Liver (tissue), 9 donors: ENCODE measurements around the gene SLC47A2. TPM values are rescaled to one million over a fixed set of nuclear protein-coding genes. Genes with fewer than 3 reads are reported as not detected.

Source experiments
- DNase-seq: peaks from one replicate; pipeline ENCODE4 v3.0.0-alpha.2; 2017; ENCODE audit warnings: low spot score
- H3K27ac ChIP-seq, 2 donors: one replicate each; pipeline ENCODE4 v1.7.0; 2013; ENCODE audit warnings: inconsistent platforms in 2 of 2, low read length in 2 of 2, control low read depth in 1 of 2, low read depth in 1 of 2, mild to moderate bottlenecking in 1 of 2
- H3K27me3 ChIP-seq, 4 donors: one replicate each; pipeline versions ENCODE4 v1.6.1 to v1.7.0; 2013; ENCODE audit warnings: low read length in 3 of 4, inconsistent platforms in 1 of 4, mild to moderate bottlenecking in 1 of 4, moderate library complexity in 1 of 4; ENCODE audit not compliant: control insufficient read depth in 4 of 4, insufficient read depth in 4 of 4
- H3K36me3 ChIP-seq, 4 donors: one replicate each; pipeline versions ENCODE4 v1.6.1 to v1.7.0; 2013; ENCODE audit warnings: low read length in 3 of 4, mild to moderate bottlenecking in 3 of 4, low read depth in 1 of 4, moderate library complexity in 1 of 4; ENCODE audit not compliant: control insufficient read depth in 4 of 4, insufficient read depth in 3 of 4
- H3K4me1 ChIP-seq, 4 donors: one replicate each; pipeline versions ENCODE4 v1.6.1 to v1.7.0; 2013; ENCODE audit warnings: low read length in 3 of 4, mild to moderate bottlenecking in 3 of 4, moderate library complexity in 1 of 4; ENCODE audit not compliant: control insufficient read depth in 4 of 4, insufficient read depth in 4 of 4
- H3K4me3 ChIP-seq, 3 donors: one replicate each; pipeline versions ENCODE4 v1.6.1 to v1.7.0; 2013; ENCODE audit warnings: low read length in 3 of 3, control low read depth in 1 of 3, low read depth in 1 of 3, mild to moderate bottlenecking in 1 of 3
- H3K9ac ChIP-seq, 2 donors: one replicate each; pipeline ENCODE4 v1.7.0; 2013; ENCODE audit warnings: low read length in 2 of 2, mild to moderate bottlenecking in 2 of 2, moderate library complexity in 2 of 2, control low read depth in 1 of 2, low read depth in 1 of 2
- H3K9me3 ChIP-seq, 4 donors: one replicate each; pipeline versions ENCODE4 v1.6.1 to v1.7.0; 2013; ENCODE audit warnings: low read length in 3 of 4; ENCODE audit not compliant: control insufficient read depth in 4 of 4
- CTCF ChIP-seq: fragments of 150-350 bp; IDR thresholded peaks from 2 replicates; pipeline ENCODE4 v1.5.1; 2017; ENCODE audit warnings: improper control_type of control experiment, low read depth, low read length; ENCODE audit not compliant: missing input control
- FOXA1 ChIP-seq: IDR thresholded peaks from 2 replicates; pipeline ENCODE4 v1.6.1; 2016; ENCODE audit warnings: antibody characterized with exemption
- GABPA ChIP-seq, 2 donors: IDR thresholded peaks in 1 of 2; conservative IDR thresholded peaks in 1 of 2; 2 replicates each; pipeline ENCODE4 v1.6.1; 2016; ENCODE audit warnings: antibody characterized with exemption in 2 of 2, mild to moderate bottlenecking in 1 of 2, moderate library complexity in 1 of 2
- HNF4A ChIP-seq, 2 donors: conservative IDR thresholded peaks; 2 replicates each; pipeline ENCODE4 v1.6.1; 2016; ENCODE audit warnings: antibody characterized with exemption in 2 of 2, mild to moderate bottlenecking in 2 of 2
- MAX ChIP-seq: IDR thresholded peaks from 2 replicates; pipeline ENCODE4 v1.6.1; 2016; ENCODE audit warnings: antibody characterized with exemption
- NR2F2 ChIP-seq: IDR thresholded peaks from 2 replicates; pipeline ENCODE4 v1.6.1; 2016; ENCODE audit warnings: antibody characterized with exemption
- RXRA ChIP-seq, 2 donors: IDR thresholded peaks; 2 replicates each; pipeline ENCODE4 v1.6.1; 2017 to 2018; ENCODE audit warnings: antibody characterized with exemption in 2 of 2, mild to moderate bottlenecking in 1 of 2
- SP1 ChIP-seq: IDR thresholded peaks from 2 replicates; pipeline ENCODE4 v1.6.1; 2018; ENCODE audit warnings: antibody characterized with exemption, mild to moderate bottlenecking
- TAF1 ChIP-seq: conservative IDR thresholded peaks from 2 replicates; pipeline ENCODE4 v1.6.1; 2016; ENCODE audit warnings: antibody characterized with exemption, mild to moderate bottlenecking
- YY1 ChIP-seq: IDR thresholded peaks from 2 replicates; pipeline ENCODE4 v1.6.1; 2016; ENCODE audit warnings: antibody characterized with exemption, mild to moderate bottlenecking
- ZBTB33 ChIP-seq: IDR thresholded peaks from 2 replicates; pipeline ENCODE4 v1.6.1; 2016; ENCODE audit warnings: antibody characterized with exemption
- WGBS: extraction: QIAGEN DNeasy Blood & Tissue Kit; methylation state at CpG from one replicate; pipeline ENCODE4 v1.1.7; 2013; 5-methylcytosine and 5-hydroxymethylcytosine counted together
- polyA plus RNA-seq, 2 donors: library from polyadenylated mRNA; stranded (reverse) in 1 of 2; unstranded in 1 of 2; fragments of 200-250 nt in 1 of 2; fragments of >200 nt in 1 of 2; fragmentation: Nextera tagmentation in 1 of 2; extraction: Ambion mirVana in 1 of 2; gene quantifications; one replicate each; pipeline versions ENCODE4 v1.2.1 to v1.2.3, GENCODE V29; 2013 to 2015
- total RNA-seq, 2 donors: library from RNA; depleted of rRNA; stranded (reverse); fragments of >200 nt; gene quantifications; one replicate each; pipeline ENCODE4 v1.2.3, GENCODE V29; 2014
- TF ChIP-seq, protein P1 (sequence below): IDR thresholded peaks from 2 replicates; pipeline ENCODE4 v1.6.1; 2016; ENCODE audit warnings: antibody characterized with exemption
- TF ChIP-seq, protein P2 (sequence below): IDR thresholded peaks from 2 replicates; pipeline ENCODE4 v1.6.1; 2016; ENCODE audit warnings: antibody characterized with exemption, mild to moderate bottlenecking
- donor health status: healthy.
- donor health status: healthy.
- donor health status: healthy.
- donor health status: healthy.
- donor health status: healthy.

SLC47A2 gene
- total and polyA plus RNA-seq, 4 donors, result 0.08 TPM; not detected in 3

DNA sequence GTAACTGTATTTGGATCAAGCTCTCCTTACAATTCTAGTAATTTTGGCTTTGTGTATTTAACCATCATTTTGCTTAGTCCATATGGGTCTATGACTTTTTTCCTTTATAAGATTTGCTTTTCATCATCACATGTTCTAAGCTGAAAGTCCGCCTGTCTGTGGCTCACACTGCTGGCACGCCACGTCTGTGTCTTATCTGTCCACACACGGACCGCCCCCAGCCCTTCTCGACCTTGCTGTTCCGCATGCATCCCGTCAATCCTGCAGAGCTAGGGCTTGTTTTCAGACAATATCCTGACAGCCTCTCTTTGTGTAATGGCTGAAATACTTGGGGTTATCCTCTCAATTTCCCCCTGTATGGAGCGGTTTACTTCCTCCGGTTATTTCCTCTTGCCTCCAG is 40.2 kb upstream of the SLC47A2 start:
- Histone ChIP-seq H3K4me3 (no peak overlapping the region), H3K27ac (no peak overlapping the region), H3K27me3 (no peaks in the 10 kb centered on the region), H3K9ac (no peak overlapping the region), H3K36me3 (no peaks in the 10 kb centered on the region), H3K4me1 (peaks cover 0 to 2% (median 0%) of the 10 kb centered on the region in 4 donors), H3K9me3 (no peaks in the 10 kb centered on the region)
- WGBS, result 61% methylated on average over 10 of the region's 10 CpGs
- no peak for TF ChIP-seq NR2F2
- TF ChIP-seq FOXA1, result no peak
- TF ChIP-seq RXRA (IDR thresholded peaks at IDR 0.05), result peak in 1 of 2 donors; percentile 9
- TF ChIP-seq, protein P1, sequence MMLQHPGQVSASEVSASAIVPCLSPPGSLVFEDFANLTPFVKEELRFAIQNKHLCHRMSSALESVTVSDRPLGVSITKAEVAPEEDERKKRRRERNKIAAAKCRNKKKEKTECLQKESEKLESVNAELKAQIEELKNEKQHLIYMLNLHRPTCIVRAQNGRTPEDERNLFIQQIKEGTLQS, result no peak
- TF ChIP-seq CTCF, result no peak
- peak in 1 of 2 donors; percentile 24 for TF ChIP-seq HNF4A (conservative IDR thresholded peaks at IDR 0.05)
- TF ChIP-seq, protein P2, sequence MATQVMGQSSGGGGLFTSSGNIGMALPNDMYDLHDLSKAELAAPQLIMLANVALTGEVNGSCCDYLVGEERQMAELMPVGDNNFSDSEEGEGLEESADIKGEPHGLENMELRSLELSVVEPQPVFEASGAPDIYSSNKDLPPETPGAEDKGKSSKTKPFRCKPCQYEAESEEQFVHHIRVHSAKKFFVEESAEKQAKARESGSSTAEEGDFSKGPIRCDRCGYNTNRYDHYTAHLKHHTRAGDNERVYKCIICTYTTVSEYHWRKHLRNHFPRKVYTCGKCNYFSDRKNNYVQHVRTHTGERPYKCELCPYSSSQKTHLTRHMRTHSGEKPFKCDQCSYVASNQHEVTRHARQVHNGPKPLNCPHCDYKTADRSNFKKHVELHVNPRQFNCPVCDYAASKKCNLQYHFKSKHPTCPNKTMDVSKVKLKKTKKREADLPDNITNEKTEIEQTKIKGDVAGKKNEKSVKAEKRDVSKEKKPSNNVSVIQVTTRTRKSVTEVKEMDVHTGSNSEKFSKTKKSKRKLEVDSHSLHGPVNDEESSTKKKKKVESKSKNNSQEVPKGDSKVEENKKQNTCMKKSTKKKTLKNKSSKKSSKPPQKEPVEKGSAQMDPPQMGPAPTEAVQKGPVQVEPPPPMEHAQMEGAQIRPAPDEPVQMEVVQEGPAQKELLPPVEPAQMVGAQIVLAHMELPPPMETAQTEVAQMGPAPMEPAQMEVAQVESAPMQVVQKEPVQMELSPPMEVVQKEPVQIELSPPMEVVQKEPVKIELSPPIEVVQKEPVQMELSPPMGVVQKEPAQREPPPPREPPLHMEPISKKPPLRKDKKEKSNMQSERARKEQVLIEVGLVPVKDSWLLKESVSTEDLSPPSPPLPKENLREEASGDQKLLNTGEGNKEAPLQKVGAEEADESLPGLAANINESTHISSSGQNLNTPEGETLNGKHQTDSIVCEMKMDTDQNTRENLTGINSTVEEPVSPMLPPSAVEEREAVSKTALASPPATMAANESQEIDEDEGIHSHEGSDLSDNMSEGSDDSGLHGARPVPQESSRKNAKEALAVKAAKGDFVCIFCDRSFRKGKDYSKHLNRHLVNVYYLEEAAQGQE, result no peak
- TF ChIP-seq ZBTB33, result no peak
- no peak for TF ChIP-seq SP1
- TF ChIP-seq GABPA (IDR thresholded peaks at IDR 0.05 in 1 of 2, conservative IDR thresholded peaks at IDR 0.05 in 1 of 2), result no peak
- no peak for TF ChIP-seq YY1
- DNase-seq, result no peak

DNA sequence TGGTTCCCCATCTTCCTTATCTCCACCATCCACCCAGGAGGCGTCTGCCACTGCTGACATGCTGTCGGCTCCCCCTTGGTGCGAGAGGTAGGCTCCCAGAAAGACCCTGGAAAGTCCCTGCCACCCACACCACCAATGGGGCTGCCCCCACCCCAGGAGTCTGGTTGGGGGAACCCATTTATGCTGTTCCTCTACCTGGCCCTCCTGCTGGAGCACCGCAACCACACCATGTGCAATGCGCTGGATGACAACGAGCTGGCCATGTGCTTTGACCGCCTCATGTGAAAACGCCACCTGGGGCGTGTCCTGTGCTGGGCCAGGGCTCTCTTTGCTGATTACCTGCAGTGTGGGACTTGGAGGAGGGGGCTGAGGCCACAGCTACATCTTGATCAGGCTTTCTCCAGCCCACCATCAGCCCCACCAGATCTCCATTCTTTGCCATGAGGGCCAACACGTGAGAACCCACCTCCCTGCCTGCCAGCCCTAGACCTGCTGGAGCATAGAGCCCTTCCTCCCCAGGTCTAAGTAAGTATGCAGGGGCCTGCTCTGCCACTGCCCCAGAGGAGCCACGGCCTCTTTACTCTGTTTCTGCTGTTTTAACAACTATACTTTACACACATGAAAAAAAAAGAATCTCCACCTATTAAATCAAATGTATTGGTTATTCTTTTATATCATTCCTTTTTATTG is 39.6 kb upstream of the SLC47A2 start:
- TF ChIP-seq, protein P2, result no peak
- no peak for TF ChIP-seq FOXA1
- no peak for TF ChIP-seq RXRA (IDR thresholded peaks at IDR 0.05)
- no peak for TF ChIP-seq YY1
- no peak for TF ChIP-seq SP1
- TF ChIP-seq TAF1, result no peak
- no peak for TF ChIP-seq HNF4A (conservative IDR thresholded peaks at IDR 0.05)
- no peak for TF ChIP-seq NR2F2
- TF ChIP-seq MAX, result no peak
- no peak overlapping the region for H3K4me3 ChIP-seq
- H3K36me3 ChIP-seq, result no peaks in the 10 kb centered on the region
- 93% methylated on average over 11 of the region's 11 CpGs for WGBS
- no peak overlapping the region for H3K9ac ChIP-seq
- no peaks in the 10 kb centered on the region for H3K9me3 ChIP-seq
- H3K27me3 ChIP-seq, result no peaks in the 10 kb centered on the region
- no peak overlapping the region for H3K27ac ChIP-seq
- DNase-seq, result no peak
- H3K4me1 ChIP-seq, result peaks cover 0 to 2% (median 0%) of the 10 kb centered on the region in 4 donors
